HG03039 (cell line): ENCODE results near the gene RGSL1.

Experiments
- ATAC-seq: cut with Tn5 transposase; IDR thresholded peaks from one replicate; pipeline ENCODE4 v1.9.1; 2021; ENCODE audit warnings: mild to moderate bottlenecking, moderate library complexity; ENCODE audit not compliant: unreplicated experiment

The RGSL1 gene

GRCh38 chr1:182587666-182588499 is 137.9 kb downstream of the RGSL1 start:
- no peak for ATAC-seq

- peak; percentile 69 for ATAC-seq
These were observed 138.8 kb downstream of the RGSL1 start, which contains the start of gene RNASEL for GRCh38 chr1:182588500-182589396. RNASEL (minus strand) TSS chr1:182589256; CDS start chr1:182586806, 2,450 bp downstream.

- no peak for ATAC-seq
These were observed 139.6 kb downstream of the RGSL1 start for GRCh38 chr1:182589520-182589919.

DNA sequence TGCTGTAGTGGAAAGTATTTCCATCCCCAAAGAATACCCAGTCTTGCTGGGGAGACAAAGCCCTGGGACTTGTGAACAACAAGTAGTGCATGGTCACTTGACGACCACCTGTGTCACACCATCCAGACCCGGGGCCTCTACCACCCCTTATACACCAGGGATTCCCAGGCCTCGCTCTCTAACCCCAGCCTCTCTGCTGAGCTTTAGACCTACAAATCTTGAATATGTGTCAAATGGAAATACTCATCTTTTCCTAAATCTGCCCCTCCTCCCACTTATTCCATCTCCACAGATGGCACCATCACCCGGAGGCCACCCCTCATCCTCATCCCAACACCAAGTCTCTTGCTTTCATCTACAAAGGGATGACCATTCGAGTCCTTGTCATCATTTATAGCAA is 140.0 kb downstream of the RGSL1 start:
- no peak for ATAC-seq

DNA sequence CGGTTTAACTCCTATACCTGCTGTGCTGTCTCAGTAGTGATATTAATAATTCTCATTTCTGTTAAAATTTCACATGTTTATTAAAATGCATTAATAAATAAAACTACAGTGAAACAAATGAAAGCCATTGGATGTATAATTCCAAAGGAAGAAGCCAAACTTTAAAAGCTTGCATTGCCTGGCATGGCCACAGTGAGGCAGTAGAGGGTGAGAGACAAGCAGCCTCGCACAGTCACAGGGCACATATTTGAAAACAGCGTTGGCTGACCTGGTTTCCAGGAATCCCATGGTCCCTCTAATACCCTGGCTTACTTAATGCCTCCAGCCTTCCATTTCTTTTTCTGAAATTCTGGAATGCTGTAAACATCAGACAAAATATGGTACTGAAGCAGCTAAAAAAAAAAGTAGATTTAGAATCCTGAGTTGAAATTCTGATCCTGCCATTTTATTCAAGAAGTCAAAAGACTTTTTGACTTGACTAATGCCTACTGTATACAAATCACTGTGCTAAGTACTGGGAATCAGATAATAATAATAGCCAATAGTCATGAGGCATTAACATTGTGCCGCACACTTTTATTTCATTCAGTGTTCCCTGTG is 145.8 kb downstream of the RGSL1 start:
- no peak for ATAC-seq

DNA sequence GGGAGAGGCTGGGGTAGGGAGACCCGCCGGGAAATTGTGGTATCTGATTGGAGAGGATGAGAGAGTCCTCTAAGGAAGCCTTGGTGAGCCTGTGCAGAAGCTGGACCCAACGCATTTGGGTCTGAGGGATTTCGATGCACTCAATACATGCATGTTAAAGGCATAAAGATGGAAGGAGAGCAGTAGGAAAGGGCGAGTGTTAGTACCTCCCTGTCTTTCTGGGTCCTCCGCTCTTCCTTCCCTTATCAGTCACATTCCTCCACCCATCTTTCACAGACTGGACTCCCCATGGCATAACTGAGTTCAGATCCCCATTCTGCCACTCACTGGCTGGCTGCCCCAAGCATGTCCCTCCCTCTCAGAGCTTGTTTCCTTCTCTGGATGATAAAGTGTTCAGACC is 147.0 kb downstream of the RGSL1 start:
- no peak for ATAC-seq

DNA sequence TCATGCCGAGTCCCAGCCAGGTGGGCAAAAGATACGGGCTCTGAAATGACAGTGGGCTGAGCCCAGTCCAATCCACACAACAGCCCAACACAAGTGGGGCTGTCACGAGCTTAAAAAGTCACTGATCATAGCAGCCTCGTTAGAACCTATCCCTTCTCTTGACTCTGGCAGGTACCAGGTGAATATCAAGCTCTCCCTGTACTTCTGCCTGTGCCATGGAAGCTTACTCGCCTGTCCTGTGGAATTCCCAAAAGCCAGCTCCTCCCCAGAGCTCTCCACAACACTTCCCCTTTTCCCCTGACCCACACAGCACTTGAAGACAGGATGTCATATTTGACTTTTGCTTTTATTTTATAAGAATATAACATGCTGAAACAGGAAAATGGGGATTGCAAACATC is 148.3 kb downstream of the RGSL1 start:
- no peak for ATAC-seq

DNA sequence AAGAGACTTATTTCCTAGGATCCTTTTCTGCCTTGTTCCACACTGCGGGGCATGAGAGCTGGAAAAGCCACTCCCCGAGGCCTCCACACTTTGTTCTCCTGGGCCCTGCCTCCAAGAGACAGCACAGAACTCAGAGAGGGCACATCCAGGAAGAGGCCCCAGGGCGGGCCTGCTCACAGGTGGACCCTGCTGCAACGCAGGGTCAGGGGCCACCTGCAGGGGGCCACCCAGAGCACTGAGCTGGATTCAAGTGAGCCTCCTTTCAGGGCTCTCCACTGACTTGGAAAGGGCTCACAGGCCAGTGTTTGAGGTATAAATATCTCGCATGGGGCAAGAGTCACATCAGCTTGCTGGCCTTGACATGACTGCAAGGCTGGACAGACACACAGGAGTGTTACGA is 149.4 kb downstream of the RGSL1 start:
- ATAC-seq, result no peak

DNA sequence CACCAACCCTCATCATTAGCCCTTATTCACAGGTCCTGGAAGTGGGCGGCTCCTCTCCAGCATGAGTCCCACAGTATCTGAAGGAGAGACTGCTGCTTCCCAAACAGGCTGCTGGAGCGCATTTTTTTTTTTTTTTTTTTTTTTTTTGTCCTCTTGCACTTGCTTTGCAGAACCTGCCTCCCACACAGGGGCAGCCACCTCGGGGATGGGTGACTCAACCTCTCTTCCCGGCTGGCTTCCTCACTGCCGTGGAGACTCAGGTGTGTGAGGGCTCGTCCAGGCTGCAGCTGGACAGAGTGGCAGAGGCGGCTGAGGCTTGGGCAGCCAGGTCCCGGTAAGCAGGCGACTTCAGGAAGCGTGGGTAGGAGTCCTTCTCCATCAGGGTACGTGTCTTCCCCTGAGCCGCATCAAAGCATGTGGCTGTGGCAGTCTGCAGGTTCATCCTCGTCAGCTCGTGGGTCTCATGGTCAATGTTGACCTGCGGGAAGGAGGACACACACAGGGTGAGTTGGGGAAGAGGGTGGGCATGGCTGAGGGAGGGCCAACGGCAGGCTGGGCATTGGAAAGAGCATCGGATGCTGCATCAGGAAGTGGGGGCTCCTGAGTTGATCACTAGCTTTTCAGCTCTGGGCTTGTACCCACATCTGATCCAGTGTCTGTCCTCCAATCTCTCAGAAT is 150.2 kb downstream of the RGSL1 start:
- ATAC-seq, result no peak

- no peak for ATAC-seq
These were observed 150.9 kb downstream of the RGSL1 start for GRCh38 chr1:182600745-182601415.

- no peak for ATAC-seq
These were observed 151.5 kb downstream of the RGSL1 start for GRCh38 chr1:182601416-182601786.

DNA sequence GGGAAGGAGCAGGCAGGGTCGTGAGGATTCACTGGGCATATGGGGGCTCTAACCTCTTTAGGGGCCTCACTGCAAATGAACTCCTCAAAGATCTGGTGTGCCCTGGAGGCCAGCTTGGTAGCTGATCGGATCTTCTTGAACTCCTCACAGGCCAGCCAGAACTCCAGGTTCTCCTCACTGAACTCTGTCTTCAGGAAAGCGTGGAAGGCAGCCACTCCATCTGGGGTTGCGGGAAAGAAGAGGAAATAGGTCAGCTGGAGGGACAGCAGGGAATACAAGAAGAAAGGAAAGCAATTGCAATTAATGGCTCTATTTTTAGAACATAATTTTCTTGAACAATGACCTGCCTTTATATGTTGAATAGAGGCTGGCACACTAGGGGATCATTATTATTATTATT is 152.0 kb downstream of the RGSL1 start:
- no peak for ATAC-seq

DNA sequence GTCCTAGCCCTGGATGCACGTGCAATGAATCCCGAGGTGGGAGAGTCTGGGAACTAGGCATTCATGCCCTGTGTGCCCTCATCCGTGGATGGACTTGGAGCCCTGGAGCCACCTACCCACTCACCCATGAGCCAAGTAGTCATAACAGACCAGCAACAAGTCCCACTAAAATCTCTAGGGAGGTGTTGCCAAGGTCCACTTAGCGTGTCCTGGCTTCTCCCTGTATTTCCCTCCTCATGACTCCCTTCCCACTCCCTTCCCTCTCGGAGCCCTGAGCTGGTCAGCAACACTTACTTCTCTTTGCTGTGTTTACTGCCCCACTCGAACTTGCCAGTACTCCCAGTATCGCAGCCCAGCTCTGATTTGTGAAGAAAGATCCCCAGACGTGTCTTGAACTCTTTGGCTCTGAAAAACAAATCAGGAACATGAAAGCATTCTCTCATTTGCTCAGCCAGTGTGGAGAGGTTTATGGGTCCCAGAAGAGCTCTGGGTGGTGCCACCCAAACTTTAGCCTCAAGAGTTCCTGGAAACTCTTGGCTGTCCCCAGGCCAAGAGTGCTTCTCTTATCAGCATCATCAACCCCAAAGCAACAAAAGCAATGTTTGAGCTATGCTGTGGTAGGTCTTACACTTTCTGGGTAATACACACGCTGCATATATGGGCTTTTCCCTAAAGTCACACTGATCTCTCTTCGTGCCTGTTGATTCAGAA is 153.1 kb downstream of the RGSL1 start:
- ATAC-seq, result no peak

DNA sequence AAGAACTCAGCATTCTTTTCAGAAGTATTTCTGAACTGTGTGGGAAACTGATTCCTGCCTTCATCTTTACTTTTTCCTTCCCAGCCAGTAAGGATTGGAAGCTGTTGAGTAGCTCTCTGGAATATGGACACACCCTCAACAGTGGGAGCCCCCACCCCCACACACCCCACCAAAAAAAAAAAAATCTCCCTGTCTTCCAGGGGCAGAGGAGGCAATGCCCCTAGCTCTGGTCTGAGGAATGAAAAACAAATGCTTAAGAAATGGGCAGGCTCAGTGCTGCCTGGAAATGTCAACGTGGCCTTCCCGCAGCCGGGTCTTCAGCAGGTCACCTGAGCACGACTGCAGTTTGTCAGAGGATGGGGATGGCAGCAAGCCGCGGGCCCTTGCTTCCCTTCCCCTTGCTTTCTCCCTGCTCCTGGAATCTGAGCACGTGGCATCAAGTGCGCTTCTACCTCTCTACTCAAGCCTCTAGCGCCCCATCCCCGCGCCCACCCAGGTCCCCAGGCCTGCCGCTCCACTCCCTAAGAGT is 153.8 kb downstream of the RGSL1 start:
- ATAC-seq, result peak; percentile 9

DNA sequence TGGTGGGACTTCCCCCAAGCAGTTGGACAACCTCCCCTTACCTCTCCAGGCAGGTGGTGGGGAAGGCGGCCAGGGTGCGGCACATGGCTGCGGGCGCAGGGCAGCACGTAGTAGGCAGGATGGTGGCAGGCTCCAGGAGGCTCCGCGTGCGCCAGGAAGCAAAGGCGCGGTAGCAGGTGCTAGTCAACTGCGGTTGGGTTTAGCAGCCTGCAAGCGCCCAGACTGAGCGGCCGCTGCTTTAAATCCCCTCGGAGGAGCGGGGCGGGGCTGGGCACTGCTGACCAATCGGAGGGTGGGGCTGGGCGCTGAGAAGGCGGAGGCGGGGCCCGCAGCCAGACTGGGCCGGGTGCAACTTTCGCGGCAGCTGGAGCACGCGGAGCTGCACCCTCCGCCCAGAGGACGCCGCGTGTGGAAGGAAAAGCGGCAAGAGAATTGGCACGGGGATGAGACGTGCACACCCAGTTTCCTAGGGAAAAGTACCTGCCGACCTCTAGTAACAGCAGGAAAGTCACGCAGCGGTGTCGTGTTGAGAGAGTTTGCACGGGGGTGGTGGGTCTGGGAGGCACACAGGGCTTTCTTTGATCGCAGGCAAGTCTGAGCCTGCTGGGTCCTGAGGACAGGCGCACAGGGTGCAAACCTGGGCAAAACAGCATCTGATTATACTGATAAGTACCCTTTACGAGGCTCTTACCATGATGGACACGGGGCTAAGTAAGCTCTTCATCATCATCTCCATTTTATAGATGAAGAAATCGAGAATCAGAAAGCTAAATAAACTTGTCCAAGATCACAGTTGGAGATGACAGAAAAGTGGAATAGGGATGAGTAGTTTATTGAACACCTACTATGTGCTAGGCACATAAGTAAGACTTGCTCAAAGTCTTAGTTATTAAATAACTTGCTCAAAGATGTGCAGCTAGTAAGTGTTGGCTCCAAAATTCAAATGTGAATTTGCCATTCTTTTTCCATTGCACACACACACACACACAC is 154.5 kb downstream of the RGSL1 start, which contains the start of gene RGS16:
TSS of gene RGS16 (minus strand) at position 215 of the 990 bp plus-strand sequence. CDS start at position 85, 130 bp downstream.
- ATAC-seq, result peak; percentile 87

- ATAC-seq, result no peak
These were observed 157.6 kb downstream of the RGSL1 start for GRCh38 chr1:182607566-182607965.

DNA sequence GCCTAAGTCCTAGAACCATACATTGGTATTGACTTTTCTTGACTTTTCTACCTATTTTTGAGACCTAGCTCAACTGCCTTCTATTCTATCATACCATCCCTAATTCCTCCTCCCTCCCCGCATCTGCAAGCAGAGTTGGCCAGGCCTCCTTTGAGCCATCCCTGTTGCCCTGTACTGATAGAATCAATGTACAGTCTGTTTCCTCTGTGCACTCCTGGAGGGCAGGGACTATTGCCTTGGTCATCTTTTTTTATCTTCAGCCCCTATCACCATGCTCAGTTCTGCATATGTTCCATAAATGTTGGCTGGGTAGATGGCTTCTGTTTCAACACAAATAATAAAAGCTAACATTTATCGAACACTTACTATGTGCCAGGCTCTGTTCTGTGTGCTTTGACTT is 158.3 kb downstream of the RGSL1 start:
- ATAC-seq, result no peak
